Endodermal cell (in vitro differentiated cells): Measurements from ENCODE around the gene CREG1. TPM values are rescaled to one million over a fixed set of nuclear protein-coding genes. Genes with fewer than 3 reads are reported as not detected.

Experiments
- DNase-seq: peaks from one replicate; pipeline ENCODE4 v3.0.0-alpha.2; 2017
- H3K27ac ChIP-seq: 2 replicates; pipeline ENCODE4 v1.5.1; 2013; ENCODE audit warnings: mild to moderate bottlenecking, low read depth, low read length, moderate library complexity
- H3K27me3 ChIP-seq: 2 replicates; pipeline ENCODE4 v1.6.1; 2013; ENCODE audit warnings: mild to moderate bottlenecking, low read length, moderate library complexity; ENCODE audit not compliant: insufficient read depth, control insufficient read depth, poor library complexity, severe bottlenecking
- H3K36me3 ChIP-seq: 2 replicates; pipeline ENCODE4 v1.7.0; 2013; ENCODE audit warnings: mild to moderate bottlenecking, low read length, moderate library complexity; ENCODE audit not compliant: control insufficient read depth, insufficient read depth
- H3K4me1 ChIP-seq: one replicate; pipeline ENCODE4 v1.7.0; 2013; ENCODE audit warnings: low read length; ENCODE audit not compliant: control insufficient read depth, insufficient read depth
- H3K4me3 ChIP-seq: 2 replicates; pipeline ENCODE4 v1.5.1; 2013; ENCODE audit warnings: mild to moderate bottlenecking, low read length, moderate library complexity
- H3K9ac ChIP-seq: 2 replicates; pipeline ENCODE4 v1.6.1; 2013; ENCODE audit warnings: mild to moderate bottlenecking, low read length, moderate library complexity; ENCODE audit not compliant: poor library complexity, severe bottlenecking; ENCODE audit errors: extremely low read depth
- H3K9me3 ChIP-seq: 2 replicates; pipeline ENCODE4 v1.6.1; 2013; ENCODE audit warnings: mild to moderate bottlenecking, low read length, moderate library complexity; ENCODE audit not compliant: control insufficient read depth
- H3K27ac Mint-ChIP-seq: 2 replicates; pipeline ENCODE4 v1.8.0; 2020; ENCODE audit warnings: mixed read lengths
- H3K27me3 Mint-ChIP-seq: 2 replicates; pipeline ENCODE4 v1.8.0; 2021; ENCODE audit warnings: mild to moderate bottlenecking, mixed read lengths; ENCODE audit not compliant: insufficient read depth
- H3K36me3 Mint-ChIP-seq: 2 replicates; pipeline ENCODE4 v1.8.0; 2020; ENCODE audit warnings: low read depth, mixed read lengths
- H3K4me1 Mint-ChIP-seq: 2 replicates; pipeline ENCODE4 v1.8.0; 2020; ENCODE audit warnings: mixed read lengths
- H3K4me3 Mint-ChIP-seq: 2 replicates; pipeline ENCODE4 v1.8.0; 2020; ENCODE audit warnings: mild to moderate bottlenecking, moderate library complexity, mixed read lengths
- H3K9me3 Mint-ChIP-seq: 2 replicates; pipeline ENCODE4 v1.8.0; 2020; ENCODE audit warnings: mild to moderate bottlenecking, mixed read lengths
- WGBS, 2 experiments: methylation state at CpG; one replicate each; pipeline versions ENCODE4 v1.1.5 to v1.1.7; 2013; ENCODE audit warnings: missing lambda C conversion rate in 2 of 2, mixed read lengths in 1 of 2; ENCODE audit not compliant: insufficient coverage in 1 of 2, insufficient read length in 1 of 2; 5-methylcytosine and 5-hydroxymethylcytosine counted together
- total RNA-seq, 2 donors: library from RNA; stranded (reverse); fragmentation: NEBNext Ultra II Directional in 1 of 2; extraction: Animal tissue kit (Norgen Biotek cat#: 25700) in 1 of 2; gene quantifications; 2 replicates in 1 of 2; 3 replicates in 1 of 2; pipeline ENCODE4 v1.2.1, GENCODE V29; 2021
- TF ChIP-seq, protein P1 (sequence below): fragments of 200-600 bp; sonication (generic); conservative IDR thresholded peaks from 2 replicates; pipeline ENCODE4 v1.5.0; 2021; ENCODE audit warnings: antibody characterized with exemption, mild to moderate bottlenecking

CREG1 gene
- total RNA-seq, 2 donors from 2014 or later: 19.0 to 19.7 TPM

- Histone ChIP-seq H3K4me1 (peaks cover 3% of the 10 kb centered on the region), H3K9me3 (no peaks in the 10 kb centered on the region), H3K36me3 (no peaks in the 10 kb centered on the region), H3K27ac (no peak overlapping the region), H3K9ac (no peak overlapping the region), H3K4me3 (no peak overlapping the region), H3K27me3 (no peaks in the 10 kb centered on the region)
- H3K36me3 Mint-ChIP-seq: no peaks in the 10 kb centered on the region
- WGBS, 2 experiments: 92 to 95% methylated on average over 10 to 13 of the region's 13 CpGs
- H3K9me3 Mint-ChIP-seq: no peaks in the 10 kb centered on the region
- H3K4me1 Mint-ChIP-seq: peaks cover 2% of the 10 kb centered on the region
- TF ChIP-seq, protein P1, sequence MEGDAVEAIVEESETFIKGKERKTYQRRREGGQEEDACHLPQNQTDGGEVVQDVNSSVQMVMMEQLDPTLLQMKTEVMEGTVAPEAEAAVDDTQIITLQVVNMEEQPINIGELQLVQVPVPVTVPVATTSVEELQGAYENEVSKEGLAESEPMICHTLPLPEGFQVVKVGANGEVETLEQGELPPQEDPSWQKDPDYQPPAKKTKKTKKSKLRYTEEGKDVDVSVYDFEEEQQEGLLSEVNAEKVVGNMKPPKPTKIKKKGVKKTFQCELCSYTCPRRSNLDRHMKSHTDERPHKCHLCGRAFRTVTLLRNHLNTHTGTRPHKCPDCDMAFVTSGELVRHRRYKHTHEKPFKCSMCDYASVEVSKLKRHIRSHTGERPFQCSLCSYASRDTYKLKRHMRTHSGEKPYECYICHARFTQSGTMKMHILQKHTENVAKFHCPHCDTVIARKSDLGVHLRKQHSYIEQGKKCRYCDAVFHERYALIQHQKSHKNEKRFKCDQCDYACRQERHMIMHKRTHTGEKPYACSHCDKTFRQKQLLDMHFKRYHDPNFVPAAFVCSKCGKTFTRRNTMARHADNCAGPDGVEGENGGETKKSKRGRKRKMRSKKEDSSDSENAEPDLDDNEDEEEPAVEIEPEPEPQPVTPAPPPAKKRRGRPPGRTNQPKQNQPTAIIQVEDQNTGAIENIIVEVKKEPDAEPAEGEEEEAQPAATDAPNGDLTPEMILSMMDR: no peak
- H3K4me3 Mint-ChIP-seq: no peak overlapping the region
- DNase-seq: no peak
- H3K27ac Mint-ChIP-seq: no peak overlapping the region
- H3K27me3 Mint-ChIP-seq: no peaks in the 10 kb centered on the region
Observed at GRCh38 chr1:167543199-167543990, 10.2 kb downstream of the CREG1 start.

- no peak overlapping the region for H3K4me3 ChIP-seq
- Mint-ChIP-seq H3K27me3 (no peaks in the 10 kb centered on the region), H3K9me3 (no peaks in the 10 kb centered on the region), H3K4me1 (peaks cover 2% of the 10 kb centered on the region), H3K36me3 (no peaks in the 10 kb centered on the region), H3K4me3 (no peak overlapping the region), H3K27ac (no peak overlapping the region)
- H3K4me1 ChIP-seq: peaks cover 3% of the 10 kb centered on the region
- no peak for DNase-seq
- WGBS, 2 experiments: 91 to 92% methylated on average over 7 to 12 of the region's 12 CpGs
- no peak overlapping the region for H3K9ac ChIP-seq
- no peak overlapping the region for H3K27ac ChIP-seq
- H3K9me3 ChIP-seq: no peaks in the 10 kb centered on the region
- no peaks in the 10 kb centered on the region for H3K36me3 ChIP-seq
- H3K27me3 ChIP-seq: no peaks in the 10 kb centered on the region
- TF ChIP-seq, protein P1: no peak
Observed at GRCh38 chr1:167542109-167543032, 11.2 kb downstream of the CREG1 start.

- no peaks in the 10 kb centered on the region for H3K27me3 ChIP-seq
- peaks cover 3% of the 10 kb centered on the region for H3K4me1 ChIP-seq
- H3K4me3 ChIP-seq: no peak overlapping the region
- H3K4me3 Mint-ChIP-seq: no peak overlapping the region
- H3K27ac Mint-ChIP-seq: no peak overlapping the region
- TF ChIP-seq, protein P1: no peak
- no peaks in the 10 kb centered on the region for H3K9me3 ChIP-seq
- no peak overlapping the region for H3K27ac ChIP-seq
- no peak for DNase-seq
- H3K9ac ChIP-seq: no peak overlapping the region
- no peaks in the 10 kb centered on the region for H3K36me3 Mint-ChIP-seq
- peaks cover 2% of the 10 kb centered on the region for H3K4me1 Mint-ChIP-seq
- H3K36me3 ChIP-seq: no peaks in the 10 kb centered on the region
- WGBS, 2 experiments: 0% methylated on average over 1 of the region's 1 CpG
- no peaks in the 10 kb centered on the region for H3K9me3 Mint-ChIP-seq
- H3K27me3 Mint-ChIP-seq: no peaks in the 10 kb centered on the region
Observed at GRCh38 chr1:167541610-167542009, 12.0 kb downstream of the CREG1 start.
